Measurements from ENCODE around the gene MBOAT2. TPM values are rescaled to one million over a fixed set of nuclear protein-coding genes. Genes with fewer than 3 reads are reported as not detected.

Gene MBOAT2
- total RNA-seq, 1 donor from 2014 or later, result 5.3 TPM

DNA sequence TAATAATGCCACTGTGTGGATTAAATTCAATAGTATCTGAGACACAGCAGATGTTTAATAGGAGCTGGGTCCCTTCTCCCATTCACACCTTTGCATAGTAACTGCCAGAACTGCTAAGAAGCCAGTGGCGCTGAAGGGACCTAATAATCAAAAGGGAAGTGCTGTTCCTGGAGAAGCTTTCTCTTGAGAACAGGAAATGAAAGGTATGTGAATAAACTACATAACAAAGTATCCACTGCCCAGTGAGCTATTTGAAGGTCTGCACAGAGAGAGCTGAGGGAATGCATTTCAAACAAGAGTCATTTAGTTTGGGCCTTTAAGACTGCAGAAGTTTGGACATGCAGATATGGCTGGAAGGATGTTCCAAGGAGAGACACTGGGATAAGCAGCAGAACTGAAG lies 110.0 kb downstream of the MBOAT2 start:
- no peak for DNase-seq
- TF ChIP-seq, protein P1, sequence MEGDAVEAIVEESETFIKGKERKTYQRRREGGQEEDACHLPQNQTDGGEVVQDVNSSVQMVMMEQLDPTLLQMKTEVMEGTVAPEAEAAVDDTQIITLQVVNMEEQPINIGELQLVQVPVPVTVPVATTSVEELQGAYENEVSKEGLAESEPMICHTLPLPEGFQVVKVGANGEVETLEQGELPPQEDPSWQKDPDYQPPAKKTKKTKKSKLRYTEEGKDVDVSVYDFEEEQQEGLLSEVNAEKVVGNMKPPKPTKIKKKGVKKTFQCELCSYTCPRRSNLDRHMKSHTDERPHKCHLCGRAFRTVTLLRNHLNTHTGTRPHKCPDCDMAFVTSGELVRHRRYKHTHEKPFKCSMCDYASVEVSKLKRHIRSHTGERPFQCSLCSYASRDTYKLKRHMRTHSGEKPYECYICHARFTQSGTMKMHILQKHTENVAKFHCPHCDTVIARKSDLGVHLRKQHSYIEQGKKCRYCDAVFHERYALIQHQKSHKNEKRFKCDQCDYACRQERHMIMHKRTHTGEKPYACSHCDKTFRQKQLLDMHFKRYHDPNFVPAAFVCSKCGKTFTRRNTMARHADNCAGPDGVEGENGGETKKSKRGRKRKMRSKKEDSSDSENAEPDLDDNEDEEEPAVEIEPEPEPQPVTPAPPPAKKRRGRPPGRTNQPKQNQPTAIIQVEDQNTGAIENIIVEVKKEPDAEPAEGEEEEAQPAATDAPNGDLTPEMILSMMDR (IDR thresholded peaks at IDR 0.05; ENCODE audit: borderline replicate concordance), result no peak
- Histone ChIP-seq H3K27me3 (ENCODE audit: low read depth) (no peaks in the 10 kb centered on the region), H3K9me3 (replicated peaks) (peaks cover 12% of the 10 kb centered on the region), H3K4me3 (no peak overlapping the region), H3K36me3 (peaks cover 11% of the 10 kb centered on the region), H3K4me1 (no peaks in the 10 kb centered on the region), H3K27ac (replicated peaks) (no peak overlapping the region)
- intact Hi-C loops (cut with micrococcal nuclease), result no loop called here

DNA sequence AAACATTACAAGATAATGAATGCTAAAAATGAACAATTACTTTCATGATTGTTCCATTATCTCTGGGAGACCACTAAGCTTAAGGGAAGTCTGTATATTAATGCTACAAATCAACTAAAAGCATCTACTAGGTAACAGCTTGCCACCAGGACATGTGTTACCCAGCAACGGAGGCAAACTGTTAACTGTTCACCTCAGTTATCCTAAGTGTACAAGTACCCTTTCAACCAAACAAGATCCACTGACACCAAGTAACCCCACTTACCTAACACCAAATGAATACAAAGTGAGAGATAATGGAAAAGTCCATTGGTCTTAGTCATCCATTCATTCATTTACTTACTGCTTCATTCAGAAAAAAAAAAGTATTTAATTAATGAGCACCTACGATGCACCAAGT lies 111.4 kb downstream of the MBOAT2 start:
- H3K36me3 ChIP-seq, result peaks cover 11% of the 10 kb centered on the region
- no peaks in the 10 kb centered on the region for H3K4me1 ChIP-seq
- DNase-seq, result no peak
- TF ChIP-seq, protein P1 (IDR thresholded peaks at IDR 0.05; ENCODE audit: borderline replicate concordance), result no peak
- H3K27me3 ChIP-seq (ENCODE audit: low read depth), result no peaks in the 10 kb centered on the region
- no peak overlapping the region for H3K4me3 ChIP-seq
- intact Hi-C loops (cut with micrococcal nuclease), result no loop called here
- H3K27ac ChIP-seq (replicated peaks), result no peak overlapping the region
- H3K9me3 ChIP-seq (replicated peaks), result peaks cover 12% of the 10 kb centered on the region

DNA sequence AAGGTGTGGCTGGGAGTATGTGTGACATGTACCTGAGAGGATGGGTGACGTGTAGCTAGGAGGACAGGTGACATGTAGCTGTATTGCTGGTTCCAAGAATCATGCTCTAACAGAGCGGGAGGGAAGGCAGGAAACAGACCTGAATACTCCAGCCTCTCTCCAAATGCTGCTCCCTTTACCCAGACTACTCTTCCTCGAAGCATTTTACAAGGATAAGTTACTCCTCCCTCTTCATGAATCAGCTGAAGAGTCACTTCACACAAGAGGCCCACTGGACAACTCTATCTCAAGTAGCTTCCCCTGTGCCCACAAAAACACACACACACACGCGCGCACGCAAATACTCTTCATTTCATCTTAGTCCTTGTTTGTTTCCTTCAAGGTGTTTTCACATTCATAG lies 113.5 kb downstream of the MBOAT2 start:
- intact Hi-C loops (cut with micrococcal nuclease), result no loop called here
- Histone ChIP-seq H3K27ac (replicated peaks) (no peak overlapping the region), H3K9me3 (replicated peaks) (peaks cover 1% of the 10 kb centered on the region), H3K4me1 (peaks cover 9% of the 10 kb centered on the region), H3K4me3 (no peak overlapping the region), H3K27me3 (ENCODE audit: low read depth) (no peaks in the 10 kb centered on the region), H3K36me3 (peaks cover 4% of the 10 kb centered on the region)
- TF ChIP-seq, protein P1 (IDR thresholded peaks at IDR 0.05; ENCODE audit: borderline replicate concordance), result no peak
- no peak for DNase-seq

DNA sequence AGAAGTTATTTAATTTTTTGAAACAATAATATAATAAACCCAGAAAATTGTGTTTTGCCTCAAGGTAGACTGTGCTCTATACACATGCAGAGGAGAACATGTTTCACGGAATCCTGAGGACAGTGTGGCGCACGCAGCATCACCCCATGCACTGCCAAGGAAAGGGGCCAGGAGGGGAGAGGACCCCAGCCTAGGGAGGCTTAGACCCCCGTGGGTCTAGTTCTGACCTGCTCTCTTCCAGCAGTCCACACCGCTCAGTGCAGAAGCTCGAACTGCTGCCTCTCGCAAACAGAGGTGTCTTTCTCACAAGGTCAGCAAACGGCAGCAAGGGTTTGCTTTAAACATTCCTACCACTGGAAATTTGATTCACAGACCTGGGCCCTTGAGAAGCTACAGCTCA lies 114.5 kb downstream of the MBOAT2 start:
- TF ChIP-seq, protein P1 (IDR thresholded peaks at IDR 0.05; ENCODE audit: borderline replicate concordance), result no peak
- no peak for DNase-seq
- Histone ChIP-seq H3K27me3 (ENCODE audit: low read depth) (no peaks in the 10 kb centered on the region), H3K4me1 (peaks cover 10% of the 10 kb centered on the region), H3K27ac (replicated peaks) (no peak overlapping the region), H3K4me3 (no peak overlapping the region), H3K9me3 (replicated peaks) (no peaks in the 10 kb centered on the region), H3K36me3 (no peaks in the 10 kb centered on the region)
- intact Hi-C loops (cut with micrococcal nuclease), result no loop called here

DNA sequence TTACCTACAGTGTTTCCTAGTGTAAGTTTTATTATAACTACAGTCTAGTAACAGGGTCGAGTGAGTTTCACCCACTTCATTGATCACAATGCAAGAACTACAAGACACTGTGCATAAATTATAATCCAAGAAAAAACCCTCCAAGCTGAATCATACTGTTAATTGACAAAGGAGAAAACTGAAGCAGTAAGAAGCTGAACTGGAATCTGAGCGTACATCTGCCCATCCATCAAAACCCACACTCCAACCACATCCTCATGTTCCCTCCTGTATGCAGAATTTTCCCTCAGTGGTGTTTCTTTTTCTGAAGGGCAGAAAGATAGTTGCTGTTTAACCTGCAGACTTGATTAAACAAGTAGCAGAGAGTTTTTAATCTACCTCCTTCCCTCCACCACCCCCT lies 116.6 kb downstream of the MBOAT2 start:
- no peak overlapping the region for H3K4me3 ChIP-seq
- H3K27ac ChIP-seq (replicated peaks), result no peak overlapping the region
- no peaks in the 10 kb centered on the region for H3K36me3 ChIP-seq
- intact Hi-C loops (cut with micrococcal nuclease), result no loop called here
- H3K4me1 ChIP-seq, result peaks cover 10% of the 10 kb centered on the region
- TF ChIP-seq, protein P1 (IDR thresholded peaks at IDR 0.05; ENCODE audit: borderline replicate concordance), result no peak
- H3K9me3 ChIP-seq (replicated peaks), result no peaks in the 10 kb centered on the region
- no peaks in the 10 kb centered on the region for H3K27me3 ChIP-seq (ENCODE audit: low read depth)
- DNase-seq, result no peak

DNA sequence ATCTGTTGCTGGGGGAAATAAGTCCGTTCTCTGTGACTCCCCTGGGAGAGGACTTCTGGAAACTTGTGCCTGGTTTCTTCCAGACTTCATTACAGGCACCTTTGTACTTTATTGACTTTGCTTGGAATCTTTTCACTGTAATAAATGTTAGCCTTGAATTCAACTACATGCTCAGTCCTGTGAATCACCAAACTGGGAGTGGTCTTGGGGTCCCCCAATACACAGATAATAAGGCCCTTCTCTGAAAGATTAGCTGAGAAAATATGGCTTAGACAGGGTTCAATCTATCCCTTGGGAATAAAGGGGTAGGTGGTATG lies 117.3 kb downstream of the MBOAT2 start:
- no peak for DNase-seq
- no peak overlapping the region for H3K4me3 ChIP-seq
- TF ChIP-seq, protein P1 (IDR thresholded peaks at IDR 0.05; ENCODE audit: borderline replicate concordance), result no peak
- H3K27ac ChIP-seq (replicated peaks), result no peak overlapping the region
- no peaks in the 10 kb centered on the region for H3K9me3 ChIP-seq (replicated peaks)
- intact Hi-C loops (cut with micrococcal nuclease), result no loop called here
- peaks cover 10% of the 10 kb centered on the region for H3K4me1 ChIP-seq
- no peaks in the 10 kb centered on the region for H3K27me3 ChIP-seq (ENCODE audit: low read depth)
- no peaks in the 10 kb centered on the region for H3K36me3 ChIP-seq

Measured in left ventricle myocardium inferior (tissue), 1 donor.